ENCODE results near the gene PVR. TPM values are rescaled to one million over a fixed set of nuclear protein-coding genes. Genes with fewer than 3 reads are reported as not detected.

PVR gene
- polyA plus RNA-seq, 1 of the 3 experiments (the other 2 are of a cell fraction), result 90.8 TPM

GRCh38 chr19:44653343-44653742, 9.6 kb downstream of the PVR start:
- H3K27ac ChIP-seq (ENCODE audit: low read depth in 2 of 2, low read length in 1 of 2), result no peak overlapping the region
- no peak for DNase-seq
- no peak overlapping the region for H3K4me2 ChIP-seq
- TF ChIP-seq NFIC (IDR thresholded peaks at IDR 0.05; ENCODE audit: borderline replicate concordance) (no peak), RAD21 (IDR thresholded peaks at IDR 0.05; ENCODE audit: low read length) (no peak), GATA2 (CRISPR knock-in tag; IDR thresholded peaks at IDR 0.05) (no peak), SMC3 (IDR thresholded peaks at IDR 0.05; ENCODE audit: low read depth, low read length) (no peak), FOSL2 (IDR thresholded peaks at IDR 0.05; ENCODE audit: borderline replicate concordance, low read depth) (no peak), FOXM1 (IDR thresholded peaks at IDR 0.05; ENCODE audit: low read depth) (no peak), RFX5 (IDR thresholded peaks at IDR 0.05; ENCODE audit: low read length) (no peak), ELF1 (IDR thresholded peaks at IDR 0.05) (no peak), YY1 (IDR thresholded peaks at IDR 0.05; ENCODE audit: low read depth) (no peak), GABPA (IDR thresholded peaks at IDR 0.05; ENCODE audit: low read depth) (no peak), TEAD4 (IDR thresholded peaks at IDR 0.05; ENCODE audit: borderline replicate concordance, insufficient read depth) (no peak), TAF1 (IDR thresholded peaks at IDR 0.05; ENCODE audit: borderline replicate concordance, low read depth, low read length) (no peak), RCOR1 (IDR thresholded peaks at IDR 0.05; ENCODE audit: low read length) (no peak), CHD2 (IDR thresholded peaks at IDR 0.05; ENCODE audit: low read length, partially characterized antibody) (no peak), RXRA (IDR thresholded peaks at IDR 0.05; ENCODE audit: borderline replicate concordance, low read depth) (no peak)
- TF ChIP-seq, protein P1, sequence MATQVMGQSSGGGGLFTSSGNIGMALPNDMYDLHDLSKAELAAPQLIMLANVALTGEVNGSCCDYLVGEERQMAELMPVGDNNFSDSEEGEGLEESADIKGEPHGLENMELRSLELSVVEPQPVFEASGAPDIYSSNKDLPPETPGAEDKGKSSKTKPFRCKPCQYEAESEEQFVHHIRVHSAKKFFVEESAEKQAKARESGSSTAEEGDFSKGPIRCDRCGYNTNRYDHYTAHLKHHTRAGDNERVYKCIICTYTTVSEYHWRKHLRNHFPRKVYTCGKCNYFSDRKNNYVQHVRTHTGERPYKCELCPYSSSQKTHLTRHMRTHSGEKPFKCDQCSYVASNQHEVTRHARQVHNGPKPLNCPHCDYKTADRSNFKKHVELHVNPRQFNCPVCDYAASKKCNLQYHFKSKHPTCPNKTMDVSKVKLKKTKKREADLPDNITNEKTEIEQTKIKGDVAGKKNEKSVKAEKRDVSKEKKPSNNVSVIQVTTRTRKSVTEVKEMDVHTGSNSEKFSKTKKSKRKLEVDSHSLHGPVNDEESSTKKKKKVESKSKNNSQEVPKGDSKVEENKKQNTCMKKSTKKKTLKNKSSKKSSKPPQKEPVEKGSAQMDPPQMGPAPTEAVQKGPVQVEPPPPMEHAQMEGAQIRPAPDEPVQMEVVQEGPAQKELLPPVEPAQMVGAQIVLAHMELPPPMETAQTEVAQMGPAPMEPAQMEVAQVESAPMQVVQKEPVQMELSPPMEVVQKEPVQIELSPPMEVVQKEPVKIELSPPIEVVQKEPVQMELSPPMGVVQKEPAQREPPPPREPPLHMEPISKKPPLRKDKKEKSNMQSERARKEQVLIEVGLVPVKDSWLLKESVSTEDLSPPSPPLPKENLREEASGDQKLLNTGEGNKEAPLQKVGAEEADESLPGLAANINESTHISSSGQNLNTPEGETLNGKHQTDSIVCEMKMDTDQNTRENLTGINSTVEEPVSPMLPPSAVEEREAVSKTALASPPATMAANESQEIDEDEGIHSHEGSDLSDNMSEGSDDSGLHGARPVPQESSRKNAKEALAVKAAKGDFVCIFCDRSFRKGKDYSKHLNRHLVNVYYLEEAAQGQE (IDR thresholded peaks at IDR 0.05; ENCODE audit: low read depth, low read length), result no peak
- TF ChIP-seq, protein P2, sequence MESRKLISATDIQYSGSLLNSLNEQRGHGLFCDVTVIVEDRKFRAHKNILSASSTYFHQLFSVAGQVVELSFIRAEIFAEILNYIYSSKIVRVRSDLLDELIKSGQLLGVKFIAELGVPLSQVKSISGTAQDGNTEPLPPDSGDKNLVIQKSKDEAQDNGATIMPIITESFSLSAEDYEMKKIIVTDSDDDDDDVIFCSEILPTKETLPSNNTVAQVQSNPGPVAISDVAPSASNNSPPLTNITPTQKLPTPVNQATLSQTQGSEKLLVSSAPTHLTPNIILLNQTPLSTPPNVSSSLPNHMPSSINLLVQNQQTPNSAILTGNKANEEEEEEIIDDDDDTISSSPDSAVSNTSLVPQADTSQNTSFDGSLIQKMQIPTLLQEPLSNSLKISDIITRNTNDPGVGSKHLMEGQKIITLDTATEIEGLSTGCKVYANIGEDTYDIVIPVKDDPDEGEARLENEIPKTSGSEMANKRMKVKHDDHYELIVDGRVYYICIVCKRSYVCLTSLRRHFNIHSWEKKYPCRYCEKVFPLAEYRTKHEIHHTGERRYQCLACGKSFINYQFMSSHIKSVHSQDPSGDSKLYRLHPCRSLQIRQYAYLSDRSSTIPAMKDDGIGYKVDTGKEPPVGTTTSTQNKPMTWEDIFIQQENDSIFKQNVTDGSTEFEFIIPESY (IDR thresholded peaks at IDR 0.05; ENCODE audit: borderline replicate concordance, low read depth), result no peak
- H3K27me3 ChIP-seq (ENCODE audit: insufficient read depth), result no peaks in the 10 kb centered on the region
- no peaks in the 10 kb centered on the region for H3K9me3 ChIP-seq
- H2AFZ ChIP-seq (ENCODE audit: low read depth), result no peak overlapping the region
- H3K9ac ChIP-seq, result no peak overlapping the region
- peaks cover 13% of the 10 kb centered on the region for H3F3A ChIP-seq (replicated peaks; ENCODE audit: insufficient read depth)
- peaks cover 47% of the 10 kb centered on the region; the same call in 1 of the 2 replicates for H3K79me2 ChIP-seq (ENCODE audit: insufficient read depth)
- 95% methylated on average over 5 of the region's 5 CpGs for WGBS (ENCODE audit: low lambda C conversion rate)
- peaks cover 12% of the 10 kb centered on the region; the same call in 1 of the 2 replicates for H4K20me1 ChIP-seq (ENCODE audit: insufficient read depth)
- H3K9me2 ChIP-seq, result no peaks in the 10 kb centered on the region
- peaks cover 48 to 58% of the 10 kb centered on the region in 2 experiments for H3K36me3 ChIP-seq (replicated peaks in 1 of 2; ENCODE audit: control insufficient read depth in 1 of 2, insufficient read depth in 2 of 2, low read length in 1 of 2)
- H3K4me3 ChIP-seq (ENCODE audit: low read depth in 2 of 2, low read length in 1 of 2), result no peak overlapping the region
- ChIA-PET POLR2A (no interaction called here), CTCF (interaction anchor here (1.1 to 12.3 kb wide), 2 partner anchors 82 to 118 kb away, joined by 4 to 148 read pairs; no protein-coding TSS in a partner anchor)
- no peaks in the 10 kb centered on the region for H3K4me1 ChIP-seq (ENCODE audit: control insufficient read depth in 1 of 2, insufficient read depth in 2 of 2, low read depth in 1 of 2, low read length in 1 of 2)

Data from SK-N-SH (cell line).